Measurements from ENCODE around the gene WDR20. TPM values are rescaled to one million over a fixed set of nuclear protein-coding genes. Genes with fewer than 3 reads are reported as not detected.
A peak's percentile ranks its signal among the peaks of the same experiment; 100 is the strongest.

The WDR20 gene
- total RNA-seq, 1 donor from 2014 or later, result 42.3 TPM

DNA sequence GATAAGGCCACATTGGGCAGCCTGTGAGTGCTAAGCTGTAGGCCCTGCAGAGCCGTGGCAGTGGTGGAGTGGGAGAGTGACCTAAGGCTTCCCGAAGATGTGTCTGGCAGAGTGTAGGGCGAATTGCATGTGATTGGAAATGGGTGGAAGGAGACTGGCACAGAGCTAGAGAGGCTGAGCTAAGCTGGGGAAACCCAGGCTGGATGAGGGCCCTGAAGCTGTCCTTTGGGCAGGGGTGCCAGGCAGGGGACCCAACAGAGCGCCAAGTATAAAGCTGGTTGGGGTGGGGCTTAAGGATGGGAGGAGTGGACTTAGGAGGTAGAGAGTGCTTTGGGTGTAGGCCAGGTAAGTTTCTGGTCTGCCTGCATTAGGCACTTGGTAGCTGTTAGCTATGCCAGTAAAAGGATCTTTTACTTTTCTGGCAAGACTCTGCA lies 47.9 kb downstream of the WDR20 start:
- no peaks in the 10 kb centered on the region for H3K27me3 Mint-ChIP-seq
- ChIA-PET CTCF (no interaction called here), POLR2A (no interaction called here)
- DNase-seq (no peak), ATAC-seq (ENCODE audit: low read depth) (no peak)
- intact Hi-C loops (cut with micrococcal nuclease), result no loop called here
- H3K4me3 Mint-ChIP-seq, result no peak overlapping the region
- H3K27ac Mint-ChIP-seq, result no peak overlapping the region
- peaks cover 42% of the 10 kb centered on the region for H3K4me1 Mint-ChIP-seq
- TF ChIP-seq, protein P1, sequence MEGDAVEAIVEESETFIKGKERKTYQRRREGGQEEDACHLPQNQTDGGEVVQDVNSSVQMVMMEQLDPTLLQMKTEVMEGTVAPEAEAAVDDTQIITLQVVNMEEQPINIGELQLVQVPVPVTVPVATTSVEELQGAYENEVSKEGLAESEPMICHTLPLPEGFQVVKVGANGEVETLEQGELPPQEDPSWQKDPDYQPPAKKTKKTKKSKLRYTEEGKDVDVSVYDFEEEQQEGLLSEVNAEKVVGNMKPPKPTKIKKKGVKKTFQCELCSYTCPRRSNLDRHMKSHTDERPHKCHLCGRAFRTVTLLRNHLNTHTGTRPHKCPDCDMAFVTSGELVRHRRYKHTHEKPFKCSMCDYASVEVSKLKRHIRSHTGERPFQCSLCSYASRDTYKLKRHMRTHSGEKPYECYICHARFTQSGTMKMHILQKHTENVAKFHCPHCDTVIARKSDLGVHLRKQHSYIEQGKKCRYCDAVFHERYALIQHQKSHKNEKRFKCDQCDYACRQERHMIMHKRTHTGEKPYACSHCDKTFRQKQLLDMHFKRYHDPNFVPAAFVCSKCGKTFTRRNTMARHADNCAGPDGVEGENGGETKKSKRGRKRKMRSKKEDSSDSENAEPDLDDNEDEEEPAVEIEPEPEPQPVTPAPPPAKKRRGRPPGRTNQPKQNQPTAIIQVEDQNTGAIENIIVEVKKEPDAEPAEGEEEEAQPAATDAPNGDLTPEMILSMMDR (IDR thresholded peaks at IDR 0.05), result no peak
- H3K36me3 Mint-ChIP-seq (ENCODE audit: low read depth), result peaks cover 4% of the 10 kb centered on the region
- H3K9me3 Mint-ChIP-seq, result no peaks in the 10 kb centered on the region

DNA sequence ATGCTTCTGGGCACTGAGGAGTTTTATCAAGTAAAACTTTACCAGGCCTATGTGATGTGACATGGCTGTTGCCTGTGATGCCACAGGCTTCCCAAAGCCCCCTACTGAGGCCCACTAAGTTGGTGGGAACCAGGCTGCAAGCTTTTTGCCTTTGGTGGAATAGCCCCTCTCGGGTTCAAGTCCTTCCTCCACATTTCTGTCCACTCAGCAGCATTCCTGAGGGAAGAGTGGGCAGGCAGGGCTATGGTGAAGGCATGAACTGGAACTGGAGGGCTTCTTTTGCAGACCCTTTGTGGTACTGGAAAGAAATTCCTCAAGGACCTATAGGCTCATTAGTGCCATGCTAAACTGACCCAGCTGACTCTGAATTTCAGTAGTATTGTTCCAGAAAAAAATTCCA lies 48.5 kb downstream of the WDR20 start:
- DNase-seq, result no peak
- intact Hi-C loops (cut with micrococcal nuclease), result no loop called here
- H3K4me3 Mint-ChIP-seq, result no peak overlapping the region
- ATAC-seq (ENCODE audit: low read depth), result no peak
- ChIA-PET CTCF (no interaction called here), POLR2A (no interaction called here)
- H3K36me3 Mint-ChIP-seq (ENCODE audit: low read depth), result peaks cover 3% of the 10 kb centered on the region
- H3K9me3 Mint-ChIP-seq, result no peaks in the 10 kb centered on the region
- H3K27me3 Mint-ChIP-seq, result no peaks in the 10 kb centered on the region
- peaks cover 43% of the 10 kb centered on the region for H3K4me1 Mint-ChIP-seq
- H3K27ac Mint-ChIP-seq, result no peak overlapping the region
- TF ChIP-seq, protein P1 (IDR thresholded peaks at IDR 0.05), result no peak

DNA sequence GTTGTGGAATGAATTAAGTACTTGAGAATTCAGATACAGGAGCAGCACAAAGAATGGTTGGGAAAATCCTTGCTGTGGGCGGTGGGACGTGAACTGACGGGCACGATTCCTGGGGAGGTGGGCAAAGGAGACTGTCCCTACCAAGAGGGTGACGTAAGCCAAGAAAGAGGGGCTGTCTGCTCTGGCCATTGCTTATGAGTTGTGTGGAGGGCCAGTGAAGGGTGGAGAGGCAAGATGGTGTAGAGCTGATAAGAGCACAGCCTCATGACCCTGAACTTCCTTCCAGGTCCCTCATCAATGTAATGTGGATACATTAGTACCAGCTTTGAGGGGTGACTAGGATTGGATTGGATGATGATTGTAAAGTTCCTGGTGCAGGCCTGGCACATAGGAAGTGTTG lies 50.2 kb downstream of the WDR20 start:
- H3K4me1 Mint-ChIP-seq, result peaks cover 55% of the 10 kb centered on the region

DNA sequence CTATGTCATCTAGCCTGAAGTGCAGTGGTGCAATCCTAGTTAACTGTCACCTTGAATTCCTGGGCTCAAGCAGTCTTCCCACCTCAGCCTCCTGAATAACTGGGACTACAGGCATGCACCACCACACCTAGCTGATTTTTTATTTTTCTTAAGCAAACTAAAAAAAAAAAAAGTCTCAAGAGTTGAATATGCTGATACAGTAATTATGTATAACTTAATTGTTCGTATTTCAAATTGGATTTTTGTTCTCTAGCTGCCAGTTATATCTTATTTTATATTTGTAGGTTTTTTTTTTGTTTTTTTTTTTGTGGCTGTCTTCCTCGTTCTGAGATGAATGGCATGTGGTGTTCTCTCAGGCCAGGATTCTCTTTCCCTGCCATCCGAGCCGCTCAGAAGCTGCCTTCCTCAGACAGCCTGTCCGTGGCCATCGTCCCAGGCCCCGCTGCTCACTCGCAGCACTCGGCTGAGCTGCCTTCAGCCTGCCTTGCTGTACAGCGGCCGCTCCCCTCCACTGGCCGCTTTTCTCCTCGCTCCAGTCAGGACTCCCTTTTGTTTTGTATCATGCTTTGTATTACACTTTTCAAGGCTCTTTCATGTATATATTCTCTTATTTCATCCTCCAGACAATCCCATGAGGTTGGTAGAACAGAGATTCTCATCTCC lies 53.3 kb downstream of the WDR20 start:
- TF ChIP-seq, protein P1 (IDR thresholded peaks at IDR 0.05), result no peak
- Mint-ChIP-seq H3K36me3 (ENCODE audit: low read depth) (peaks cover 37% of the 10 kb centered on the region), H3K27ac (no peak overlapping the region), H3K27me3 (no peaks in the 10 kb centered on the region), H3K9me3 (no peaks in the 10 kb centered on the region), H3K4me3 (no peak overlapping the region), H3K4me1 (peaks cover 43% of the 10 kb centered on the region)
- no peak for ATAC-seq (ENCODE audit: low read depth)
- intact Hi-C loops (cut with micrococcal nuclease), result no loop called here
- no peak for DNase-seq
- POLR2A ChIA-PET, result no interaction called here
- CTCF ChIA-PET, result no interaction called here

More for the DNA sequence above, 50.2 kb downstream of the WDR20 start:
- ATAC-seq (ENCODE audit: low read depth) (no peak), DNase-seq (no peak)
- H3K9me3 Mint-ChIP-seq, result no peaks in the 10 kb centered on the region
- peaks cover 9% of the 10 kb centered on the region for H3K36me3 Mint-ChIP-seq (ENCODE audit: low read depth)
- H3K27me3 Mint-ChIP-seq, result no peaks in the 10 kb centered on the region
- H3K27ac Mint-ChIP-seq, result no peak overlapping the region
- POLR2A ChIA-PET, result no interaction called here
- CTCF ChIA-PET, result no interaction called here
- intact Hi-C loops (cut with micrococcal nuclease), result no loop called here
- no peak overlapping the region for H3K4me3 Mint-ChIP-seq
- TF ChIP-seq, protein P1 (IDR thresholded peaks at IDR 0.05), result no peak

DNA sequence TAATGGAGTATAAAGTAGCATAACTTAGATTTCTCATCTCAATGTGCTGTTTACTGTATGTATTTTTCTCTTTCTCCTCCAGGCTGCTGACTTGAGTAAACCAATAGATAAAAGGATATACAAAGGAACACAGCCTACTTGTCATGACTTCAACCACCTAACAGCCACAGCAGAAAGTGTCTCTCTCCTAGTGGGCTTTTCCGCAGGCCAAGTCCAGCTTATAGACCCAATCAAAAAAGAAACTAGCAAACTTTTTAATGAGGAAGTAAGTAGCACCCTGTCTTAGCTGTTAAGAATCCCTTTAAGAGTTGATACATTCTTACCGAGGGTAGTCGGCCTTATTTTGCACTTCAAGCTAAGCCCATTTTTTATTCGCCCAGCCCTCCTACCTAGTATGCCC lies 55.2 kb downstream of the WDR20 start:
- no peak overlapping the region for H3K4me3 Mint-ChIP-seq
- H3K27me3 Mint-ChIP-seq, result no peaks in the 10 kb centered on the region
- TF ChIP-seq, protein P1 (IDR thresholded peaks at IDR 0.05), result no peak
- DNase-seq (no peak), ATAC-seq (ENCODE audit: low read depth) (peak; percentile 21)
- intact Hi-C loops (cut with micrococcal nuclease), result no loop called here
- H3K9me3 Mint-ChIP-seq, result no peaks in the 10 kb centered on the region
- H3K36me3 Mint-ChIP-seq (ENCODE audit: low read depth), result peaks cover 55% of the 10 kb centered on the region
- POLR2A ChIA-PET, result no interaction called here
- CTCF ChIA-PET, result no interaction called here
- H3K4me1 Mint-ChIP-seq, result peaks cover 41% of the 10 kb centered on the region
- peak overlapping the region; percentile 35 for H3K27ac Mint-ChIP-seq
